ENCODE results near the gene SPTLC2.

SPTLC2 gene

GRCh38 chr14:77469067-77469505 lies 147.4 kb downstream of the SPTLC2 start:
- no peak for DNase-seq (ENCODE audit: low spot score)

DNA sequence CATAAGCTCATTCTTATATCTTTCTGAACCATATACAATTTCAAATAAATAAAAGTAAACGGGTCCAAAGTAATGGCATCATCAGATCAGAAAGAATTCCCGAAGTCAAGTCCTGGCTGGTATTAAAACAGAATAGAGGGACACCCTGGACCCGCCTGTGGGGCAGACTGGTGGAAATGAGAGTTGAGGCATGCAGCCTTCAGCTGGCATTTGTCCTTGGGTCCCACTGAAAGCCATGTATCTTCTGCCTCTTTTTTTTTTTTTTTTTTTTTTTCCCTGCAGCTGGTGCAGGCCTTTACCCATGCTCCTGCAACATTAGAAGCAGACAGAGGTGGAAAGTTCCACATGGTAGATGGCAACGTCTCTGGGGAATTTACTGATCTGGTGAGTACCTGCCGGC lies 148.6 kb downstream of the SPTLC2 start:
- no peak for DNase-seq (ENCODE audit: low spot score)

GRCh38 chr14:77459072-77459723 lies 157.2 kb downstream of the SPTLC2 start:
- DNase-seq (ENCODE audit: low spot score), result peak; percentile 37

DNA sequence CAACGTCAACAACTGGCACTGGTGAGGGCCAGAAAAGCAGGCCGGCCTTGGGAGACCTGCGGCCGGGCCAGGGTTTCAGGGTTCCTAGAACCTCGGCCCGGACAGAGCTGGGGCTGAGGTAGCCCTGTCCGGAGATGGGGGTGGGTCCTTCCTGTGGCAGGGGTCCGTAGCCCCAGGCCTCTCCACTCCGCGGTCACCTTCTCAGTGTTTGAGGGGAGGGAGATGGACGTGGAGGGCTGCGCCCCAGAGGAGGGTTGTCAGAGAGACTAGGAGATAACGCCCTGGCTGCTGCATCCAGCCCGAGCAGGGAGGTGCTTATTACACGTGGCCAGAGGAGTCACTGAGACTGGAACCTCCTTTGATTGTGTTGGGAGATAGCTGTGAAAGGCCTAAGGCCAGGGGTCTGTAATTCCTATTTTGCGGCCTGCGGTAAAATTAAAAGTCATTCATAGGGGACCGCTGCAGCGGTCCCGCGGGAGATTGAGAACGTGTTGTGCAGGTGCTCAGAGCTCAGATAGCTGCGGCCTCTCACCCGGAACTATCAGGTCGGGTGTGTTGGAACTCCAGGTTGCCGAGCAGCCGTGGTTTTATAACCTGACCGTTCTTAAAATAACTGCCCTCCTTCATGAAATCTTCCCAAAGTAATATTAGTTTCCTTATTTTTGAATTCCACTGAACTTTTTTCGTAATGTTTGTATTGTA lies 158.0 kb downstream of the SPTLC2 start:
- peak; percentile 34 for DNase-seq (ENCODE audit: low spot score)

GRCh38 chr14:77457522-77458248 lies 158.8 kb downstream of the SPTLC2 start, which contains the start of the genes AHSA1 and VIPAS39:
AHSA1 (plus strand) TSS chr14:77458093; CDS start chr14:77458190, 97 bp downstream.
VIPAS39 (minus strand) TSS chr14:77457601; CDS start chr14:77454102, 3,499 bp downstream.
- DNase-seq (ENCODE audit: low spot score), result peak; percentile 98

- DNase-seq (ENCODE audit: low spot score), result peak; percentile 2
Measured at GRCh38 chr14:77457115-77457521, 159.3 kb downstream of the SPTLC2 start.

Data from LoVo (cell line).